Trophoblast cell (in vitro differentiated cells and primary cell): ENCODE measurements around the gene RHOBTB3.

Experiments
- DNase-seq, 2 donors: peaks; one replicate each; pipeline ENCODE4 v3.0.0-alpha.2; 2016
- H2AFZ ChIP-seq: 2 replicates; pipeline ENCODE4 v1.6.1; 2013; ENCODE audit warnings: low read length, moderate library complexity, mild to moderate bottlenecking; ENCODE audit not compliant: insufficient read depth, poor library complexity
- H2AK5ac ChIP-seq: 2 replicates; pipeline ENCODE4 v1.6.1; 2013; ENCODE audit warnings: mild to moderate bottlenecking, low read length
- H2BK120ac ChIP-seq: 2 replicates; pipeline ENCODE4 v1.6.1; 2013; ENCODE audit warnings: low read length, mild to moderate bottlenecking, moderate library complexity; ENCODE audit not compliant: insufficient read depth, poor library complexity
- H2BK12ac ChIP-seq: 2 replicates; pipeline ENCODE4 v1.6.1; 2013; ENCODE audit warnings: mild to moderate bottlenecking, low read length, moderate library complexity
- H2BK5ac ChIP-seq: 2 replicates; pipeline ENCODE4 v1.6.1; 2013; ENCODE audit warnings: low read length, low read depth, moderate library complexity, mild to moderate bottlenecking; ENCODE audit not compliant: poor library complexity
- H3K14ac ChIP-seq: 2 replicates; pipeline ENCODE4 v1.6.1; 2013; ENCODE audit warnings: mild to moderate bottlenecking, low read length
- H3K18ac ChIP-seq: 2 replicates; pipeline ENCODE4 v1.6.1; 2013; ENCODE audit warnings: mild to moderate bottlenecking, low read length
- H3K23ac ChIP-seq: 2 replicates; pipeline ENCODE4 v1.6.1; 2013; ENCODE audit warnings: low read length
- H3K27ac ChIP-seq: 2 replicates; pipeline ENCODE4 v1.5.1; 2013; ENCODE audit warnings: low read depth, mild to moderate bottlenecking, inconsistent platforms, low read length, moderate library complexity
- H3K27me3 ChIP-seq: 2 replicates; pipeline ENCODE4 v1.6.1; 2013; ENCODE audit warnings: inconsistent platforms, mild to moderate bottlenecking, low read length, moderate library complexity; ENCODE audit not compliant: insufficient read depth
- H3K36me3 ChIP-seq, 2 experiments: 1 replicate in 1 of 2; 2 replicates in 1 of 2; pipeline ENCODE4 v1.6.1; 2013; ENCODE audit warnings: low read length in 2 of 2, mild to moderate bottlenecking in 2 of 2, moderate library complexity in 1 of 2; ENCODE audit not compliant: insufficient read depth in 2 of 2, control insufficient read depth in 1 of 2
- H3K4ac ChIP-seq: 2 replicates; pipeline ENCODE4 v1.6.1; 2013; ENCODE audit warnings: low read depth, mild to moderate bottlenecking, low read length, moderate library complexity
- H3K4me1 ChIP-seq, 2 experiments: 1 replicate in 1 of 2; 2 replicates in 1 of 2; pipeline ENCODE4 v1.6.1; 2013; ENCODE audit warnings: low read length in 2 of 2, mild to moderate bottlenecking in 2 of 2, moderate library complexity in 1 of 2; ENCODE audit not compliant: insufficient read depth in 2 of 2, control insufficient read depth in 1 of 2
- H3K4me2 ChIP-seq: 2 replicates; pipeline ENCODE4 v1.6.1; 2013; ENCODE audit warnings: inconsistent platforms, mild to moderate bottlenecking, low read length, moderate library complexity
- H3K4me3 ChIP-seq: 2 replicates; pipeline ENCODE4 v1.5.1; 2013; ENCODE audit warnings: mild to moderate bottlenecking, low read depth, low read length, inconsistent platforms
- H3K79me1 ChIP-seq: one replicate; pipeline ENCODE4 v1.6.1; 2013; ENCODE audit warnings: low read length
- H3K79me2 ChIP-seq: 2 replicates; pipeline ENCODE4 v1.6.1; 2013; ENCODE audit warnings: low read length, mild to moderate bottlenecking; ENCODE audit not compliant: control insufficient read depth, insufficient read depth, poor library complexity
- H3K9ac ChIP-seq: 2 replicates; pipeline ENCODE4 v1.6.1; 2013; ENCODE audit warnings: mild to moderate bottlenecking, low read length
- H3K9me3 ChIP-seq: 2 replicates; pipeline ENCODE4 v1.6.1; 2013; ENCODE audit warnings: low read depth, mild to moderate bottlenecking, control low read depth, inconsistent platforms, low read length; ENCODE audit not compliant: insufficient read depth
- H4K12ac ChIP-seq: 2 replicates; pipeline ENCODE4 v1.6.1; 2013; ENCODE audit warnings: low read depth, mild to moderate bottlenecking, low read length, moderate library complexity
- H4K8ac ChIP-seq: 2 replicates; pipeline ENCODE4 v1.6.1; 2013; ENCODE audit warnings: low read depth, mild to moderate bottlenecking, low read length, moderate library complexity
- H4K91ac ChIP-seq: one replicate; pipeline ENCODE4 v1.6.1; 2013; ENCODE audit warnings: low read depth, mild to moderate bottlenecking, low read length, moderate library complexity
- WGBS: extraction: QIAGEN DNeasy Blood & Tissue Kit; methylation state at CpG from one replicate; pipeline ENCODE4 v1.1.7; 2013; ENCODE audit warnings: missing lambda C conversion rate; ENCODE audit not compliant: insufficient read length, insufficient coverage; ENCODE audit errors: extremely low coverage; 5-methylcytosine and 5-hydroxymethylcytosine counted together

Gene RHOBTB3

GRCh38 chr5:95843733-95844223, 112.6 kb downstream of the RHOBTB3 start:
- H2AK5ac ChIP-seq = no peak overlapping the region
- H4K12ac ChIP-seq = no peak overlapping the region
- H3K36me3 ChIP-seq = no peaks in the 10 kb centered on the region
- no peak overlapping the region for H2AFZ ChIP-seq
- H4K91ac ChIP-seq = no peak overlapping the region
- no peak overlapping the region for H3K18ac ChIP-seq
- H3K4me1 ChIP-seq = peaks cover 7% of the 10 kb centered on the region in 2 experiments
- WGBS = no CpG with 5 or more reads among the region's 3 CpGs
- no peak overlapping the region for H2BK120ac ChIP-seq
- H2BK5ac ChIP-seq = no peak overlapping the region
- H3K9ac ChIP-seq = no peak overlapping the region
- H3K23ac ChIP-seq = no peak overlapping the region
- H3K27ac ChIP-seq = no peak overlapping the region
- H3K27me3 ChIP-seq = no peaks in the 10 kb centered on the region
- H4K8ac ChIP-seq = no peak overlapping the region
- H3K9me3 ChIP-seq = no peaks in the 10 kb centered on the region
- no peak overlapping the region for H3K4me2 ChIP-seq
- no peak overlapping the region for H2BK12ac ChIP-seq
- peak; percentile 60 to 69 for DNase-seq
- no peak overlapping the region for H3K4me3 ChIP-seq
- H3K79me2 ChIP-seq = peaks cover 2% of the 10 kb centered on the region
- no peak overlapping the region for H3K4ac ChIP-seq
- H3K79me1 ChIP-seq = peaks cover 6% of the 10 kb centered on the region
- no peak overlapping the region for H3K14ac ChIP-seq

GRCh38 chr5:95845391-95845790, 114.3 kb downstream of the RHOBTB3 start:
- peaks cover 6% of the 10 kb centered on the region for H3K79me1 ChIP-seq
- no peak overlapping the region for H4K91ac ChIP-seq
- no peak overlapping the region for H3K27ac ChIP-seq
- no peak overlapping the region for H2BK5ac ChIP-seq
- H3K4ac ChIP-seq = no peak overlapping the region
- no peak overlapping the region for H3K9ac ChIP-seq
- H2AK5ac ChIP-seq = no peak overlapping the region
- no peak overlapping the region for H3K18ac ChIP-seq
- H3K36me3 ChIP-seq = no peaks in the 10 kb centered on the region
- no peak overlapping the region for H3K4me2 ChIP-seq
- peaks cover 7% of the 10 kb centered on the region in 2 experiments for H3K4me1 ChIP-seq
- H4K8ac ChIP-seq = no peak overlapping the region
- H3K27me3 ChIP-seq = no peaks in the 10 kb centered on the region
- no peak for DNase-seq
- peaks cover 2% of the 10 kb centered on the region for H3K79me2 ChIP-seq
- peak overlapping the region; percentile 57 for H2BK12ac ChIP-seq
- no peak overlapping the region for H2AFZ ChIP-seq
- H2BK120ac ChIP-seq = peak overlapping the region; percentile 40
- no peak overlapping the region for H3K23ac ChIP-seq
- WGBS = no CpG with 5 or more reads among the region's 3 CpGs
- H4K12ac ChIP-seq = no peak overlapping the region
- no peaks in the 10 kb centered on the region for H3K9me3 ChIP-seq
- H3K14ac ChIP-seq = no peak overlapping the region
- no peak overlapping the region for H3K4me3 ChIP-seq
